Left forelimb (tissue), 1 donor: ENCODE results near the gene TRIM44.
"Not testable (repeated sequence)": the region's sequence is repeated elsewhere in the genome, so short reads cannot be mapped to it uniquely, and the experiment has no call there.

Experiments
- DNase-seq: peaks from one replicate; pipeline ENCODE4 v3.0.0-alpha.2; 2018; ENCODE audit warnings: low spot score

The TRIM44 gene

DNA sequence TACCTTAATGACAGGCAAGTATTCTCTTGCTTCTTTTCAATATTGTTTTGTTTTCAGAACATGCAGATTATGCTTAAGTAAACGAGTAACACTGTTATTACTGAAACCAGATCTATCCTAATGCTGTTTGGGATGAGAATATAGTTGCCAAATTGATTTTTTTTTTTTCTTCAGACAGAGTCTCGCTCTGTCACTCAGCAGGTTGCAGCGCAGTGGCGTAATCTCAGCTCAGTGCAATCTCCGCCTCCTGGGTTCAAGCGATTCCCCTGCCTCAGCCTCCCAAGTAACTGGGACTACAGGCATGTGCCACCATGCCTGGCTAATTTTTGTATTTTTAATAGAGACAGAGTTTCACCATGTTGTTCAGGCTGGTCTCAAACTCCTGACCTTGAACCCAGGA, 91.0 kb downstream of the TRIM44 start:
- DNase-seq, result not testable (repeated sequence)

GRCh38 chr11:35759951-35760350, 97.4 kb downstream of the TRIM44 start:
- DNase-seq, result not testable (repeated sequence)

- no peak for DNase-seq
Observed at GRCh38 chr11:35761899-35762298, 99.3 kb downstream of the TRIM44 start.

DNA sequence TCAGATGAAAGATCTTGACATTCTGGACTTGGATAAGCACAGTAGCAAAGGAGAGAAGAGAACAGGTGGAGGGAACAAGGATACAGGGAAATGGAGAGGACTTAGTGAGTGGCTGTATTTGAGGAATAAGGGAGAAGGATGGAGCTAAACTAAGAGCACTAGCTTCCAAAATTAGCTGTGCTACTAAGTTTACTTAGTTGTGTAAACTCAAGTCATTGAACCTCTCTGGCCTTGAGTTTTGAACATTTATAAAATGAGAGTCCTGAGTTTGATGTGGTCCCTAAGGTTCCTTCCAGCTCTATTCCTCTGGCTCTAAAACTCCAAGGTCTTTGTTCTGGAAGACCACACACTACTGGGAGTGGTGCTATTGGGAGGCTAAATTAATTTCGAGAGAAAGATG, 100.7 kb downstream of the TRIM44 start:
- DNase-seq, result no peak

DNA sequence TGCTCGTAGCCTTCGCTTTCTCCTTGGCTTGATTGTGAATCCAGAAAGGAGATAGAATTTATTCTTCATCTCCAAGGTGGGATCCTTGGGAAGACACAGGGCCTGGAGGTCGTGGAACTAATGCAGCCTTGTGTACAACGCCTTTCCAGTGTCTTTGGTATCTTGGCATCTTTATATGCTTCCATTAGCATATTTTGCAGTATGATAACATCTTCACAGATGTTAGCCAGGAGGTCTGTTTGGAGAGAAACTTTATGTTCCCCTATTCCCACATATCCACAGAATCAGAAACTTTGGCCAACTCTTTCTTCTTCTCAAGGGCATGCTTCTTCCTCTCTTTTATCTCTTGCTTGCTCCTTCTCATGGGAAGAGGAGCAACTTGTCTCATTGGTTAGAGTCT, 101.2 kb downstream of the TRIM44 start:
- no peak for DNase-seq

GRCh38 chr11:35764417-35764816, 101.8 kb downstream of the TRIM44 start:
- no peak for DNase-seq

DNA sequence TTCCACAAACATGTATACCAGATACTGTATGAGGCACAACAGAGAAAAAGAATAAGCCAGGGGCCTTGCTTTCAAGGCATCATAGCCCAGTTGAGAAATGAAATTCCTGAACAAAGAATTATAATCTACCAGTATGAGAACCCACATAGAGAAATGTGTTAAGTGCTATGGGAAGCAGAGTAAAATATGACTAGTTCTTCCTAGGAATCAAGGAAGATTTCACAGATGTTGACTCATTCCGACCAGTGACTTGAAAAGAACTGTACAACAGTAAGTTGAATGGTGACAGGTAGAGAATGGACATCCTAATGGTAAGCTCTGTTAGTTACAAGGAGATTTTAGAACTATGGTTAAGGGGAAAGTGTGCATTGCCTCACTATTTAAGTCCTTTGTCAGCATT, 102.6 kb downstream of the TRIM44 start:
- DNase-seq, result no peak

DNA sequence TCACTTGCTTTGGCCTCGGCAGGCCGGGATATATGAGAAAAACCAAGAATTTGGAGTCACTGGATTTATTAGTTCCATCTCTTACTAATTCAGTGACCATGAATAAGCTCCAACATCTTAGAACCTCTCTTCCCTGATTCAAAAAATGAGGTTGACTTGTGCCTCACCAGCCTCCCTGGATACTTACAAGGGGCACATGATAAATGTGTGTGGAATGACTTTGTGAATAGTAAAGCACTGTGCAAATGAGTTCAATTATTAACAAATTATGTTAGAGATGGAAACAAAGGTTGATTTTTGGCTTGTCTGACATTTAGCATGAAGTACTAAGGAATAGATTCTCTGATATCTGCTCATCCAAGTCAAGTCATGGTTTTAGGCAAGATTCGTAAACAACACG, 104.1 kb downstream of the TRIM44 start:
- no peak for DNase-seq

DNA sequence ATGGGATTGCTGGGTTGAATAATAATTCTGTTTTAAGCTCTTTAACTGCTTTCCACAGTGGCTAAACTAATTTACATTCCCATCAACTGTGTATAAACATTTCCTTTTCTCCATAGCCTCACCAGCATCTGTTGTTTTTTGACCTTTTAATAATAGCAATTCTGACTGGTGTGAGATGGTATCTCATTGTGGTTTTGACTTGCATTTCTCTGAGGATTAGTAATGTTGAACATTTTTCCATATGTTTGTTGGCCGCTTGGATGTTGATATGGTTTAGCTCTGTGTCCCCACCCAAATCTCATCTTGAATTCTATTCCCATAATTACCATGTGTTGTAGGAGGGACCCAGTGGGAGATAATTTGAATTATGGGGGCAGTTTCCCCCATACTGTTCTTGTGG, 107.8 kb downstream of the TRIM44 start:
- DNase-seq, result not testable (repeated sequence)

GRCh38 chr11:35771722-35772121, 109.1 kb downstream of the TRIM44 start:
- no peak for DNase-seq

DNA sequence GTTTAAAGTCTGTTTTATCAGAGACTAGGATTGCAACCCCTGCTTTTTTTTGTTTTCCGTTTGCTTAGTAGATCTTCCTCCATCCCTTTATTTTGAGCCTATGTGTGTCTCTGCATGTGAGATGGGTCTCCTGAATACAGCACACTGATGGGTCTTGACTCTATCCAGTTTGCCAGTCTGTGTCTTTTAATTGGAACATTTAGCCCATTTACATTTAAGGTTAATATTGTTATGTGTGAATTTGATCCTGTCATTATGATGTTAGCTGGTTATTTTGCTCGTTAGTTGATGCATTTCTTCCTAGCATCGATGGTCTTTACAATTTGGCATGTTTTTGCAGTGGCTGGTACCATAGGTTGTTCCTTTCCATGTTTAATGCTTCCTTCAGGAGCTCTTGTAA, 114.7 kb downstream of the TRIM44 start:
- DNase-seq, result not testable (repeated sequence)

GRCh38 chr11:35778943-35779342, 116.4 kb downstream of the TRIM44 start:
- DNase-seq, result not testable (repeated sequence)

GRCh38 chr11:35779409-35779808, 116.8 kb downstream of the TRIM44 start:
- DNase-seq, result no peak

GRCh38 chr11:35780951-35781860, 118.6 kb downstream of the TRIM44 start:
- DNase-seq, result no peak

- no peak for DNase-seq
Observed at GRCh38 chr11:35781861-35782470, 119.4 kb downstream of the TRIM44 start.

GRCh38 chr11:35783809-35784208, 121.2 kb downstream of the TRIM44 start:
- no peak for DNase-seq

DNA sequence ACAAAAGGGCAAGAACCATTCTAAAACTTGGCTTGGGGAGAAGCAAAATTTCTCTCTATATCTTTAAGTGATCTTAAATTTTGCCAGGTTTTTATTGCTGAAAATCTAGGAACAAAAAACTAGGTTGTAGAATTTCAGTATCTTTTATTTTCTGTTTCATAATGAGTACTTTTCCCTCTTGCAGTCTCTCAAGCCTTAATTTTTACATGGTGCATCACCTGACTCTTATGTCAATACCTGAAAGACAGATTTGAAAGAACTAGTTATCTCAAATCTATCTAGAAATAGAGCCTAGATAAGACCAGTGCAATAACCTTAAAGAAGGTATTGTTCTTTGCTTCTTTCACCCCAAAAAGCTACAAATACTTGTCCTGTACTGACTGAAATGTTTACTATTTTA, 122.1 kb downstream of the TRIM44 start:
- no peak for DNase-seq

- no peak for DNase-seq
Observed at GRCh38 chr11:35785287-35786167, 123.0 kb downstream of the TRIM44 start.

GRCh38 chr11:35786188-35786587, 123.6 kb downstream of the TRIM44 start:
- no peak for DNase-seq

DNA sequence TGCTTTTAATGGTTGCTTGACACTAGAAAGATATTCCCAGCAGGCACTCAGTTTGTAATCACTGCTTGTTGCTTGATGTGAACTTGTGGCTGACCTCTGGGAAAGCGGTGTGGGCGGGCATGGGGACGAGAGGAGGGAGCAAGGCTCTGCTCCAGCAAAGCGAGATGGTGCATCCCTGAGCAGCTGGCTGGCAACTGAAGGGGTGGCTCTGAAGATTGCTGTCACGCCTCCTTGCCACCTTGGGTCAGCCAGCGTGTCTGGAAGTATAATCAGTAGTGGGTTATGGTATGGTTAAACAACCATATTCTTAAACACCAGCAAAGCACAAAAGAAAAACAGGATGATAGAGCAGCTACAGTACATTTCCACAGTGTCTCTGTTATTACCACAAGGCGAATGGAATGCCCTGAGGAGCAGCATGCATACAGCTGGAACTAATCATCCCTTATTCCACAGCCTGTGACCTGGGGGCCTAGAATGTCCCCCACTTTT, 124.5 kb downstream of the TRIM44 start:
- no peak for DNase-seq

DNA sequence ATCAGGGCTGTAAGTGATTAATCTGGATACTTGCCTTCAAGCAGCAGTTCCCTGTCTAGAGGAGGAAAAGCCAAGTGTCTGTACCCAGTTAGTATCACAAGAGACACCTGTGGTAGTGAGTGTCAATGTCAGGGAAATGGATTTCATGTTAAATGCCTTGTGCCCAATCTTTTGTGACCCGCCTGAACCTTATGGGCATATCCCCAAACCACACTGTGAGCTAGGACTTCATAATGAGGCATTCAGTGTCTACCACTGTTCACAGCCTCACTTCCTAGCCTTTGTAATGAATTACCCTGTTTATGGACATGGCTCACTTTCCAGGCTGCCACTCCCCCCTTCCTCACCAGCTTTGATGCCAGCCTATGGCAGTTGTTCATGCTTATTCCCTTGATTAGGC, 125.1 kb downstream of the TRIM44 start:
- DNase-seq, result no peak
